OCI-LY1 (cell line): Measurements from ENCODE around the gene WDR83.

ENCODE experiments used
- H2AFZ ChIP-seq: fragments of 200-600 bp; sonication (generic), shearing (Covaris generic); 2 replicates; pipeline ENCODE4 v1.6.0; 2014; ENCODE audit warnings: antibody characterized with exemption, mild to moderate bottlenecking, low read length
- H3F3A ChIP-seq: fragments of 200-600 bp; sonication (generic), shearing (Covaris generic); 2 replicates; pipeline ENCODE4 v1.6.0; 2014; ENCODE audit warnings: mild to moderate bottlenecking, antibody characterized with exemption, low read length, moderate library complexity; ENCODE audit not compliant: insufficient read depth
- H3K27ac ChIP-seq: fragments of 200-600 bp; sonication (generic); 2 replicates; pipeline ENCODE4 v1.5.1; 2014; ENCODE audit warnings: low read length, mixed run types, mild to moderate bottlenecking, low read depth; ENCODE audit not compliant: poor library complexity, severe bottlenecking
- H3K27me3 ChIP-seq: fragments of 200-600 bp; sonication (generic); 2 replicates; pipeline ENCODE4 v1.6.0; 2014; ENCODE audit warnings: antibody characterized with exemption, mild to moderate bottlenecking, low read length, moderate library complexity; ENCODE audit not compliant: insufficient read depth
- H3K36me3 ChIP-seq: fragments of 200-600 bp; sonication (generic); 2 replicates; pipeline ENCODE4 v1.6.1; 2014; ENCODE audit warnings: mild to moderate bottlenecking, antibody characterized with exemption, low read length, moderate library complexity, mixed read lengths; ENCODE audit not compliant: insufficient read depth
- H3K4me1 ChIP-seq: fragments of 200-600 bp; sonication (generic); 2 replicates; pipeline ENCODE4 v1.5.1; 2014; ENCODE audit warnings: mild to moderate bottlenecking, low read length, moderate library complexity; ENCODE audit not compliant: insufficient read depth, severe bottlenecking
- H3K4me2 ChIP-seq: fragments of 200-600 bp; sonication (generic), shearing (Covaris generic); 2 replicates; pipeline ENCODE4 v1.6.1; 2014; ENCODE audit warnings: low read length
- H3K4me3 ChIP-seq: fragments of 200-600 bp; sonication (generic); 2 replicates; pipeline ENCODE4 v1.5.1; 2014; ENCODE audit warnings: low read length, low read depth, mild to moderate bottlenecking, mixed read lengths; ENCODE audit not compliant: poor library complexity, severe bottlenecking
- H3K79me2 ChIP-seq: fragments of 200-600 bp; shearing (Covaris generic); 2 replicates; pipeline ENCODE4 v1.6.1; 2016; ENCODE audit warnings: mixed run types, low read length, mixed read lengths; ENCODE audit not compliant: insufficient read depth
- H3K9ac ChIP-seq: fragments of 200-600 bp; sonication (generic), shearing (Covaris generic); 2 replicates; pipeline ENCODE4 v1.6.1; 2014; ENCODE audit warnings: mild to moderate bottlenecking, low read length, mixed read lengths
- H3K9me2 ChIP-seq: fragments of 200-600 bp; sonication (generic), shearing (Covaris generic); 2 replicates; pipeline ENCODE4 v1.6.1; 2014; ENCODE audit warnings: low read depth, mild to moderate bottlenecking, low read length, mixed read lengths
- H3K9me3 ChIP-seq: fragments of 200-600 bp; shearing (Covaris generic); 2 replicates; pipeline ENCODE4 v1.6.1; 2014; ENCODE audit warnings: low read length, mixed read lengths
- H4K20me1 ChIP-seq: fragments of 200-600 bp; sonication (generic), shearing (Covaris generic); 2 replicates; pipeline ENCODE4 v1.6.0; 2016; ENCODE audit warnings: mild to moderate bottlenecking, low read length; ENCODE audit not compliant: insufficient read depth
- CTCF ChIP-seq: fragments of 200-600 bp; sonication (generic), shearing (Covaris generic); IDR thresholded peaks from 2 replicates; pipeline ENCODE4 v1.5.1; 2017; ENCODE audit warnings: mild to moderate bottlenecking, antibody characterized with exemption, low read length, moderate library complexity, mixed read lengths
- EZH2 ChIP-seq: fragments of 200-600 bp; sonication (generic), shearing (Covaris generic); IDR thresholded peaks from 2 replicates; pipeline ENCODE4 v1.8.0; 2017; ENCODE audit warnings: borderline replicate concordance, mixed run types, mild to moderate bottlenecking, antibody characterized with exemption, low read length, moderate library complexity, mixed read lengths

The WDR83 gene

GRCh38 chr19:12660980-12661379, 5.6 kb upstream of the WDR83 start:
- Histone ChIP-seq H3K27me3 (no peaks in the 10 kb centered on the region), H3K36me3 (peaks cover 77% of the 10 kb centered on the region), H3K27ac (no peak overlapping the region), H3F3A (no peaks in the 10 kb centered on the region), H3K4me3 (no peak overlapping the region), H3K4me1 (peaks cover 14% of the 10 kb centered on the region), H3K4me2 (no peak overlapping the region), H3K9me3 (no peaks in the 10 kb centered on the region), H4K20me1 (no peaks in the 10 kb centered on the region), H3K79me2 (no peaks in the 10 kb centered on the region), H2AFZ (no peak overlapping the region), H3K9me2 (no peaks in the 10 kb centered on the region), H3K9ac (no peak overlapping the region)
- TF ChIP-seq CTCF (no peak), EZH2 (no peak)

GRCh38 chr19:12664406-12665280, 2.0 kb upstream of the WDR83 start:
- Histone ChIP-seq H4K20me1 (no peaks in the 10 kb centered on the region), H3K4me1 (peaks cover 34% of the 10 kb centered on the region), H3K9ac (peak overlapping the region; percentile 81; the same call in 1 of the 2 replicates), H3K27me3 (no peaks in the 10 kb centered on the region), H3K9me2 (no peaks in the 10 kb centered on the region), H2AFZ (no peak overlapping the region), H3K9me3 (no peaks in the 10 kb centered on the region), H3K27ac (peak overlapping the region; percentile 78), H3K79me2 (no peaks in the 10 kb centered on the region), H3K4me3 (peak overlapping the region; percentile 87), H3F3A (no peaks in the 10 kb centered on the region), H3K4me2 (peak overlapping the region; percentile 93), H3K36me3 (peaks cover 44% of the 10 kb centered on the region)
- TF ChIP-seq CTCF (no peak), EZH2 (no peak)

- Histone ChIP-seq H3K27ac (peak overlapping the region; percentile 78), H3K9me2 (no peaks in the 10 kb centered on the region), H3K4me2 (peak overlapping the region; percentile 93), H3K9ac (peak overlapping the region; percentile 81), H3K4me1 (peaks cover 37% of the 10 kb centered on the region), H3F3A (no peaks in the 10 kb centered on the region), H3K4me3 (peak overlapping the region; percentile 87), H3K79me2 (no peaks in the 10 kb centered on the region), H3K9me3 (no peaks in the 10 kb centered on the region), H3K36me3 (peaks cover 39% of the 10 kb centered on the region), H2AFZ (no peak overlapping the region), H3K27me3 (no peaks in the 10 kb centered on the region), H4K20me1 (no peaks in the 10 kb centered on the region)
- TF ChIP-seq CTCF, result no peak
- TF ChIP-seq EZH2, result no peak
Observed at GRCh38 chr19:12665281-12665573, 1.4 kb upstream of the WDR83 start.
